Activated CD4-positive, CD25-positive, alpha-beta regulatory T cell treated with anti-CD3 and anti-CD28 coated beads, Interleukin-2, amount 50 U/mL, for 72 hours (primary cell): ENCODE data around the gene SLC25A34.

Experiments used
- DNase-seq: peaks from one replicate; pipeline ENCODE4 v3.0.0; 2021

Gene SLC25A34

DNA sequence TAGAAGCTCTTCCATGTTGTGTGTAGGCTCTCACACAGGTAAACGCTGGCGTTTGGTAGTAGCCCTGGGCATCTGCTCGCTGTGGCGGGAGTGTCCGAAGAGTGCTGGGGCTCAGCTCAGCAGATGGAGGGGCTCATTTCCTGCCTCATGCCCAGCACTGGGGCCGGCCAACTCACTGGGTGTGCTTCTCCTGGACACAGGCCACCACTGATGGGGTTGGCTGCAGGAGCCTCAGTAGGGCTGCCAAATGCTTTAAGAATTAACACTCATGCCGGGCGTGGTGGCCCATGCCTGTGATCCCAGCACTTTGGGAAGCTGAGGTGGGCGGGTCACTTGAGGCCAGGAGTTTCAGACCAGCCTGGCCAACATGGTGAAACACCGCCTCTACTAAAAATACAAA lies 50.5 kb downstream of the SLC25A34 start:
- DNase-seq, result no peak

GRCh38 chr1:15788624-15789301 lies 52.7 kb downstream of the SLC25A34 start:
- DNase-seq, result no peak
